GM19240 (cell line): Measurements from ENCODE around the gene RTEL1.
"Not testable (repeated sequence)": the region's sequence is repeated elsewhere in the genome, so short reads cannot be mapped to it uniquely, and the experiment has no call there.

Experiments
- DNase-seq: peaks from one replicate; pipeline ENCODE4 v3.0.0; 2011; ENCODE audit warnings: low spot score; ENCODE audit not compliant: insufficient read length

The RTEL1 gene

DNA sequence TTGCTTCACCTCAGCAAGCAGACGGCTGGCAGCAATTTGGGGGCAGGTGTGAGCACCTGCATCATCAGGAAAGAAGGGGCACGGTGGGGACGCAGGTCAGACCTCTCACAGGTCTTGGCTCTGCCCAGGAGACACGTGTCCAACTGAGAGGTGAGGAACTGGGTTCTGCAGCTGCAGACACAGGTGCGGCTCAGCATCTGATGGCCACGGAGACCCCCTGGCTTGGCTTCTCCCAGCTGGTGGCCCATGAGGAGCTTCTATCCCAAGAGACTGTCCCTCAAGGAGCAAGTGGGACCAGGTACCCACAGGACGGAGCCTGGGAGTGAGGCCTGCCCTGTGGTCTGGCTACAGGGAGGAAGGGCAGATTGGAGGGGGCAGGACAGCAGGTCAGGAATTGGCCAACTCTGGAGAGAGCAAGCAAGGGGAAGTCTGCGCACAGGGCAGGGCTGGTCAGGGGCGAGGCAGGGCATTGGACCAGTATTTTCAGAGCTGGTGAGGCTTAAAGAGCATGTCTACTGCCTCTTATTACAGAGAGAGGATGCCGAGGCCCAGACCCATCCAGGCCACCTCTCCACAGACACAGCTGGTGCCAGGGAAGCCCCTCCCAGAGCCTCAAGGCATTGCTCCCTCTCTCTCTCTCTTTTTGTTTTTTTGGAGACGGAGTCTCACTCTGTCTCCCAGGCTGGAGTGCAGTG is 9.1 kb upstream of the RTEL1 start:
- no peak for DNase-seq

DNA sequence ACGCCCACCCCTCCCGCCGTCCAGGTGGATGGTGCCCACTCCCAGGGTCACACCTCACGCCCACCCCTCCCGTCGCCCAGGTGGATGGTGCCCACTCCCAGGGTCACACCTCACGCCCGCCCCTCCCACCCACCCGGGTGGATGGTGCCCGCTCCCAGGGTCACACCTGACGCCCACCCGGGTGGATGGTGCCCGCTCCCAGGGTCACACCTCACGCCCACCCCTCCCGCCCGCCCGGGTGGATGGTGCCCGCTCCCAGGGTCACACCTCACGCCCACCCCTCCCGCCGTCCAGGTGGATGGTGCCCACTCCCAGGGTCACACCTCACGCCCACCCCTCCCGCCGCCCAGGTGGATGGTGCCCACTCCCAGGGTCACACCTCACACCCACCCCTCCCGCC is 7.6 kb upstream of the RTEL1 start:
- not testable (repeated sequence) for DNase-seq

DNA sequence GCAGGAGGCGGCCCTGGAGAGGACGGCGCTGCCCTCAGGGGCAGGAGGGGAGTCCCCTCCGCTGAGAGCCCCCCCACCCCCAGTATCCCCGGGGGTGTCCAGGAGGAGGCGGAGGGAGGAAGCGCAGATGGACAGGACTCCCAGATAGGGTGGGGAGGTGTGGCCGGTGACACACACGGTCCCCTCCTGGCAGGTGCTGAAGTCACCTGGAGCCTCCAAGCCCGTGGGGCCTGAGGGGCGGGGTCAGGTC is 6.2 kb upstream of the RTEL1 start:
- no peak for DNase-seq

DNA sequence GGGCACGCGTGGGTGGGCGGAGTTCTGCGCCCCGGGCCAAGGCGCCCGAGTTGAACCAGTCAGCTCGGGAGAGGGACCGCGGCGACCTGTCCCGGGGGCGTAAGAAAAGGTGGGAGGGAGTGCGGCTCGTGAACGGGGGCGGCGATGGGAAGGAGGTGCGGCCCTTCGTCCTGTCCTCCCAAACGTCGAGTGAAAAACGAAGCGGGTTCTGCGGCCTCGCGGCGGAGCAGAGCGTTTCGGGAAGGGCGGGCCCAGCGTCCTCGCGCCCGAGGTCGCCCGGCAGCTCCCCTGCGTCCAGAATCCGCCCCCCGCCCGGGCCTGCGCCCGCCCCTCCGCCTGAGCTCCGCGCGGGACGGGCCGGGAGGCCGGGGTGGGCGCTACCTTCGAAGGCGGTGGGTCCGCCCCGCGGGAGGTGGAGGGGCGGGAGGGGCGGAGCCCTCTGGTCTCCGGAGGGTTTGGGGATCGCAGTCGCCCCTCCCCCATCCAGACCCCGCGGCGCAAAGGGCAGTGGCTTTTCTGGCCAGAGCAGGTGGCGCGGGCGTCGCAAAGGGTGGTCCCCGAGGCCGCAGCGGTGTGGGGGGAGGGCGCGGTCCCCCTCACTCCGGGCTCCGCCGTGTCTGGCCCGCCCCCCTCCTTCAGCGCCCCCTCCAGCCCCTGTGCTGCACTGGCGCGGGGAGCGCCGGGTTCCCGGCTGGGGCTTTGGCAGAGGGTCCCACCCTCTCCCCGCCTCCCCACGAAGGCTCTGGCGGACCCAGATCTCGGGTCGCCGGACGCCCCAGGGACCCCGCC is 5.7 kb upstream of the RTEL1 start:
- no peak for DNase-seq

DNA sequence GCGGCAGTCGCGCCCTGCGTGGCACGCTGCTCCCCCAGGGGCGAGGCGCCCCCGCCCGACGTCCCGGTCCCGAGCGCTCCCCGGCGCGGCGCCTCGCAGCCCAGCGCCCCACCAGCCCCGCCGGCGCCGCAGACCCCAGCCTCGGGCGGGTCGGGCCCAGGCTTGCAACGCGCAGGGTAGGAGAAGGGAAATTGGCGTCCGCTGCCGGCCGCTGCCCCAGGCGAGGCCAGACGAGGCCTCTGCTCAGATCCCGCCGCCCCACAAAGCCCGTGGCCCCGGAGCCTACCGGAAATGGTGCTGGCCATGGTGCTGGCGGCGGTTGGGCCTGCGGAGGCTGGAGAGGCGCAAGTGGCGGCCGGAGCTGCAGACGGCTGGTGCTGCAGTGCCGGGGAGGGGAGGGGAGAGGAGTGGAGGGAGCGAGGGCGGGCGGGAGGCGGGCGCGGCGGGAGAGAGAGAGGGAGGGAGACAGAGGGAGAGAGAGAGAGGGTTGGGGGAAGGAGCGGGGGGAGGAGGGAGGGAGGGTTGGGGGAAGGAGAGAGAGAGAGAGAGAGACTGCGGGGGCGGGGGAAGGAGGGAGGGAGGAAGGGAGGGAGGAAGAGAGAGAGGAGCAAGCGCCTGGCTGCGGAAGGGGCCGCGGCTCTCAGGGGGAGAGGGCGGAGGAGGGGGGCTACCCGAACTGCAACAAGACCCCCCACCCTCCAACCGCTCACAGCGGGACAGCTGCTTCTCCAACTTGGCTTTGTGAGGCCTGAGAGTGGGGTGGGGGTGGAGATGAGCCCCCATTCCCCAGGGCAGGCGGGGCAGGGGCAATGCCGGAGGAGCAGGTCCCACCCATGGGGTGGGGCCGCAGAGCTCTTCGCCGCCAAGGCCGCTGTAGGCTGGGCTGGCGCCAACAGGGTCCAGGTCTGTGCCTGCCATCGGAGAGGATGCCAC is 4.8 kb upstream of the RTEL1 start, which contains the start of gene STMN3:
STMN3 (minus strand) TSS at position 384 of the 933 bp plus-strand sequence; CDS start at position 305, 79 bp downstream.
- no peak for DNase-seq

DNA sequence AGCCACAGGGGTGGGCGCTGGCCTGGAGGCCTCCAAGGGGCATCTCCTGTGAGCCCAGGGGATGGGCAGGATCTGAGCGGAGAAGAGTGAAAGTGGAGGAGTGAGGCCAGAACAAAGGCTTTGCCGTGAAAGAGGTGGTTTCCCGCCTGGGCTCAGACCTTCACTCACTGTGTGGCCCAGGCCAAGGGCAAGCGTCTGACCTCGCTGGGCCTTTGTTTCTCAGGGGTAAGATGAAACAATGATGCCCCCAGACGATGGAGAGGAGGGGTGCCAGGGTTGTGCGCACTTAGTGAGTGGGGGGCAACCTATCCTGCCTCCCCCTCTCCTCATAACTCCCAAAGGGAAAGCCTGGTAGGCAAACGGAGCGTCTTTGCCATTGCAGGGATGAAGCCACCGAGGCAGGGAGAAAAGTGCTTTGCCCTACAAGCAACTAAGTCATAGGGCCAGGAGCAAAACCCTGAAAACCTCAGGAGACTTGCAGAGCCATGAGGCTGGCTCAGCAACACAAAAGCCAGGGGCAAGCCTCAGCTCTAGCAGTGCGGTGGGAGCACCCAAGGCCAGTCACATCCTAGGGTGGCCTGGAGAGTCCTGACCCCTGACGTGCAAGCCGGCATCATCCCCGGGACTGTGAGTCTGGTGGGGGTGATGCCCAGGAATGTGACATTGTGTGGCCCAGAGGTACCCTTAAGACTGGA is 4.0 kb upstream of the RTEL1 start:
- DNase-seq, result no peak

DNA sequence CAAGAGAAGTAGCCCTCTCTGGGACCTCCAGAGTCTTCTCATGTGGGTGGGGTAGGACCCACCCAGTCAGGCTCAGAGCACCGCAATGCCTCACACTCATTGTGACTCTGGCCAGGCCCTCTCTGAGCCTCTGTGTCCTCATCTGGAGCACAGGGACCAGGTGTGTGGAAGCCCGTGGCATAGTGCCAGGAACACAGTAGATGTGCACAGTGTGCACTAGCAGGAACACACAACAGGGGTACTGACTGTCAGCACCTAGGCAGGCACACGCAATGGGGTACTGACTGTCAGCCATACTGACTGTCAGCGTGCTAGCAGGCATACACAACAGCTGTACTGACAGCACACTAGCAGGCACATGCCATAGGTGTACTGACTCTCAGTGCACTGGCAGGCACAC is 2.9 kb upstream of the RTEL1 start:
- no peak for DNase-seq

DNA sequence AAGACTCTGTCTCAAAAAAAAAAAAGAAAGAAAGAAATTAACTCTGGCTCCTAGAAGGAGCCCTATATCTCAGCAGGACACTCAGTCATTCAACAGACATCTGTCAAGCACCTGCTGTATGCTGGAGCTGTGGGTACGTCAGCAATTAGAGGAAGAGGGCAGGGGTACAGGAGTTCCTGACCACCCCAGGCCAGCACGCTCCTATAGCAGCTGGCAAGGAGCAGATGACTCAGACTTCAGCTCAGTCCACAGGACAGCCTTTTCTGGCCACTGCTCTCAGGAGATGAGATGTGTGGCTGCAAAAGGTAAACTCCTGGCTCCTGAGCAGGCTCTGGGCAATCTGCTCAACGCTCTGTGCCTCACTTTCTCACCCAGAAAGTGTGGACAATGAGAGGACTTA is 1.7 kb upstream of the RTEL1 start:
- DNase-seq, result no peak

DNA sequence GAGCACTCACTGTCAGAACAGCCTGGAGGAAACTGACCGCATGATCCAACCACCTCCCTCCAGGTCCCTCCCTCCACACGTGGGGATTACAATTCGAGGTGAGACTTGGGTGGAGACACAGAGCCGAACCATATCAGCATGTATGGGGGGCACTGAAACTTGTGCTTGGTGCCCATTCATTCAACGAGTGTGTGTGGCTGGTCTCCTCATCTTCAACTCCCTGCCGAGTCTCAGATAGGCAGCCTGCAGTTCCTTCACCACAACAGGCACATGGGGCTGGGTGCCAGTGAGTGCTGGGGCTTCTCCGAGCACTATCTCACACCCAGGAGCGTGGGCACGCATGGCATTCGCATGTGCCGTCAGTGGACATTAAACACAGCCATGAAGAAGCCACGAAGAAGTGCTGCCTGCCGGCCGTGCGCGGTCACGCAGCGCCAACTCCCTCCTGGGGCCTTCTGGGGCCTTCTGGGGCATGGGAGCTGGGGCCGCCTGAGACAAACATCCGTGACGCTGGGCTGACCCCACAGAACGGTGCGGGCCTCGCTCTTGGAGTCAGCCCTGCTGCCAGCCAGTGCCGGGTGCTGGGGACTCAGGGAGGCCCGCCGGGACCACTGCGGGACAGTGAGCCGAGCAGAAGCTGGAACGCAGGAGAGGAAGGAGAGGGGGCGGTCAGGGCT is 714 bp upstream of the RTEL1 start:
- DNase-seq, result no peak

DNA sequence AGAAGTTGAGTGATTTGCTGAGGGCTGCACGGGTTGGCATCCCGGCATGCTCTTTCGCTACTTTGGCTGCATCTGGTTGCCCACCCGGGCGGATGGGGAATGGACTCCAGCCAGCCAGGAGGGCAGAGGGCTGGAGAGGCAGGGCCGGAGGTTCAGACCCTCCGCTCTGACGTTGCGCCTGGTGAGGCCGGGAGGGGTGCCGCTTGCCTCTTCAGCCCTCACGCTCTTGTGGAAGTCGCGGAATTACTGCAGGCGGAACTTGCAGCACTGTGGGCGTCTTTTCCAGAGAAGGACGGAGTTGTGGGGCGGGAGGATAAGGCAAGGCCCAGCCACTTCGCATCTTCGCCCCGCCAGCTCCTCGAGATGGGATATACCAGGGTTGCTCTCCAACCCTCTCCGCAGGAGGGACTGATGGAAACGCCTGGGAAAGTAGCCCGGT is 656 bp downstream of the RTEL1 start:
- DNase-seq, result no peak

DNA sequence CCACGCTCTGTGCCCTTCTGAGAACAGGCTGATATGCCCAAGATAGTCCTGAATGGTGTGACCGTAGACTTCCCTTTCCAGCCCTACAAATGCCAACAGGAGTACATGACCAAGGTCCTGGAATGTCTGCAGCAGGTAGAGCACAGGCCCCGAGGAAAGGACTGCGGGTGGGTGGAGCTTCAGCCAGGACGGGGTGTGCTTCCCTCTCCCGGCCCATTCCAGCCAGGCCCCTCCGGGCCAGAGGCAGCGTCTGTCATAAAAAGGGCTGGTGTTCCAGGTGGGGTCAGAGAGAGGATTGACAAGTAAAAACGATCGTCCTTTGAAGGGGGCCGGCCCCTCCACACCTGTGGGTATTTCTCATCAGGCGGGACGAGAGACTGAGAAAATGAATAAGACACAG is 1.3 kb downstream of the RTEL1 start:
- DNase-seq, result no peak

DNA sequence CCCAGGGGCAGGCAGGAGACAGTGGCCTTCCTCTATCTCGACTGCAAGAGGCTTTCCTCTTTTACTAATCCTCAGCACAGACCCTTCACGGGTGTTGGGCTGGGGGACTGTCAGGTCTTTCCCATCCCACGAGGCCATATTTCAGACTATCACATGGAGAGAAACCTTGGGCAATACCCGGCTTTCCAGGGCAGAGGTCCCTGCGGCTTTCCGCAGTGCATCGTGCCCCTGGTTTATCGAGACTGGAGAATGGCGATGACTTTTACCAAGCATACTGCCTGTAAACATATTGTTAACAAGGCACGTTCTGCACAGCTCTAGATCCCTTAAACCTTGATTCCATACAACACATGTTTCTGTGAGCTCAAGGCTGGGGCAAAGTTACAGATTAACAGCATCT is 2.1 kb downstream of the RTEL1 start:
- DNase-seq, result not testable (repeated sequence)

DNA sequence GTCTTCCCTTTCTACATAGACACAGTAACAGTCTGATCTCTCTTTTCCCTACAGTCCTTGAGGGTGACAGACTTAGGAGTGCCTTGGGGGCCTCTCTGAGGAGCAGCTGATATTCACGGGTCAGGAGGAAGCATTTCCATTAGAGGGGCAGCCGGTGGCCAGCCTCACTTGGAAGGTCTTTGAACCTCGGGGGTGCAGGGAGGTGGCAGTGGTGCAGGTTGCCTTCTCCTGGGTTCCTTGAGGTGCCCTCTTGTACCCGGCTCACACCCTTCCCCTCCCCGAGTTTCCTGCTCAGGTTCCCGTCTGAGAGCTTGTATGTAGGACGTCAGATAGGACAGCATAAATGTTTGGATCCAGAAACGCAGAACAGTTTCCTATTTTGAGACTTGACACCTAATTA is 2.5 kb downstream of the RTEL1 start:
- DNase-seq, result no peak

DNA sequence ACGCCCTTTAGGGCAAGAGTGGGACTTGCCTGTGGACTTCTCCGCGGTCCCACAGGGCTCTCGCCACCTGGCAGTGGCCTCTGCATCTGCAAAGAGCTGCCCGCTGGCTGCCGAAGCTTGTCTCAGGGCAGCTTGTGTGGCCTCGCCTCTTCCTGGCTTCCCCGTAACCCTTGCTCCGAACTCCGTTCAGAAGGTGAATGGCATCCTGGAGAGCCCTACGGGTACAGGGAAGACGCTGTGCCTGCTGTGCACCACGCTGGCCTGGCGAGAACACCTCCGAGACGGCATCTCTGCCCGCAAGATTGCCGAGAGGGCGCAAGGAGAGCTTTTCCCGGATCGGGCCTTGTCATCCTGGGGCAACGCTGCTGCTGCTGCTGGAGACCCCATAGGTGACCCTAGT is 3.0 kb downstream of the RTEL1 start:
- DNase-seq, result no peak

DNA sequence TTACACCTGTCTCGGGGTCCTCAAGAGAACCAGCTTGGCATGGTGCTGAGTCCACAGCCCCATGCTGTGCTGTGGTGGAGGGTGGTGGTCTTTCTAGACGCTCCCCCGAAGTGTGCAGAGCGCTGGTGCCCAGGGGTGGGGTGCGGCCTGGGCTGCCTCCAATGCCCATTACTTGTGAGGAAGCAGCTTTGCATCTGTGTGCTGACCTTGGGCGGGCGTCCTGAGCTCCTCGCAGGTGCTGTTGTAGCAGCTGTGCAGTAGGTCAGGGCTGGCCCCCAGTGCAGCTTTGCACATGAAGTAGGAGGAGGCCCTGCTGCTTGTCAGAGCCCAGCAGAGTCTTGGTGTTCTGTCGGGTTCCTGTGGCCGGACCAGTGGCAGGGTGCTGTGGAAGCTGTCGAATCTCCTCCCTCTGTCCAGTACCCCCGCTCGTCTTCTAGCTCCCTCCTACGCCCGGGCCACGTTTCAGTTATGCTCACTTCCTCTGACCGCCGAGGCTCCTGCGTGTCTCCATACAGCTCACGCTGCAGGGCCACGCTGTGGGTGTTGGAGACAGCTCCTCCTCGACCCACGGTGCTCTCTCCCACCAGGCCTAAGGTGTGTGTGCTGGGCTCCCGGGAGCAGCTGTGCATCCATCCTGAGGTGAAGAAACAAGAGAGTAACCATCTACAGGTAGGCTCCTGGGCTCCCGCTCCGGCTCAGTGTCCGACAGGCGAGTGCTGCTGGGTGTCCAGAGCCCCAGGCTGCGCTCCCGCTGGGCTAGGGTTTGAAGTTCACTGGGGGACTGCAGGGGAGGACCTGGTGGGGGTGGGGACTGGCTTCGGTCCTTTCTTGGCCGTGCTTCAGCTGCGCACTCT is 4.1 kb downstream of the RTEL1 start:
- no peak for DNase-seq

DNA sequence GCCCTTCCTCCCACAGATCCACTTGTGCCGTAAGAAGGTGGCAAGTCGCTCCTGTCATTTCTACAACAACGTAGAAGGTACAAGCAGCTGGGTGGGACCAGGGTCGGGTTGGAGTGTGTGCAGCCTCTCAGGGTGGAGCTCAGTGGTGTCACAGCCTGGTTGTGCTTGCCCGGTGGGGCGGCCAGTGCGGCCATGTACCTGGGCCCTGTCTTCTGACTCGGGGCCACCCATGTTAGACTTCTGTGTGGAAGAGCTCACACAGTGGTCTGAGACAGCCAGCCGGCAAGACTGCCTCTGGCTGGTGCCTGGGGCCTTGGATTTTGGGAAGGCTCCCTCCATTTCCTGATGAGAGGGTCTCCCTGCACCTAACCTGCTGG is 4.7 kb downstream of the RTEL1 start:
- DNase-seq, result no peak

DNA sequence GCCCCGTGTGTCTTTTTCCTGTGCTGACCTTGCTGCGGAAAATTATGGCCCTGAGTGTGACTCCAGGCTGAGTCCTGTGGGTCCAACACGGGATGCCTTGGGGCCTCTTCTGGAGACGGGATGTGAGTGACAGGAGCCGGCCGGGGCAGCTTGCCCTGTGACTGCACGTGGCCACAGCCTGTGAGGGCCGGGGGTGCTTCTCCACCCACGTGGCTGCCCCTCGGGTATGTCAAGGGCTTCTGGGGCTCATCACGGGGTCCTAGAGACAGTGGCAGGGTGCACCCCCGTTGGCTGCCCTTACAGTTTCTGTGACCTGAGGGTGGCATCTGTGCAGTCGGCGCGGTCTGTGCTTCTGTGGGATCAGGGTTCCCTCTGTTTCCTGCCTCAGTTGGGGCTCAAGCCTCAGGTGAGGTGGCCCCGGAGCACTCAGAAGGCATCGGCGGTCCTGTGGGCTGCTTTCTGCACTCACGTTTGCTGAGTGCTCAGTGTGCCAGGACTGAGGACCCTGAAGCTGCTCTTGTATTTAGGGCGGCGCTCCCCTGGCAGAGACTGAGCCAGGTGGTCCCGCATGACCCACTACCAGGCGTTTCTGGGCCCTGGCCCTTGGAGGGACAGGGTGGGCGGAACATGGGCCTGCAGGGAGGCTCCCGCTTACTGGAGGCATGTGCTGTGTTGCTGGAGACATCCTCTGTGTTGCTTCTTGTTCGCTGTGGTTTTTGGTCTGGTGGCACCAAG is 5.4 kb downstream of the RTEL1 start:
- DNase-seq, result no peak

DNA sequence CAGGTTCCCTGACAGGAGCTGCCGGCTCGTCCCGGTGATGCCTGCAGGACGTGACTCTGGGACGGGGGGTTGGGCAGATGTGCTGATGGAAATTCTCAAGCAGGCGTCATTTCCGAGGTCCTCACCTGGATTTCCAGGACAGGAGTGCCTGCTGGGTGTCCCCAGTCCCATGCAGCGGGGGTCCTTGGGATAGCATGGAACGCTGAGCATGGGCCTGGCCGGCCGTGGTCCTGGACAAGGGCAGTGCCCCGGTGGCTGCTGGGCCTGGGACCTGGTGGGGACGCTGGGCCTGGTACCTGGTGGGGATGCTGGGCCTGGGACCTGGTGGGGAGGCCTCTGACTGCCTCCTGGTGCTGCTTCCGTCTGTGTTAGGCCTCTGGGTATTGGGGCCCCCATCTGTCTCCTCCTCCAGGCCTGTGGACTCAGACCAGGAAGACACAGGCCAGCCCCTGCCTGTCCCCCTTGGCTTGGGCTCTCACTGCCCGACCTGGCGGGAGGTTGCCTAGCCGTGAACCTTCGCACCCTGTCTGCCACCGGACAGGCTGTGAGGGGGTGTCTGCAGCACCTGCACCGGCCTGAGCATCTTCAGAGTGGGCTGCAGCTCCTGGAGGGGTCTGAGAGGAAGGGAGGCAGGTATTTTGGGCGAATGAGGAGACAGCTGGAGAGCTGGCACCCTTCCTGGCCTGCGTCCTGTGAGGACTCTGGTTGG is 6.2 kb downstream of the RTEL1 start:
- no peak for DNase-seq
